NCI-H2081 treated with DMSO at 0.1 percent for 48 hours (cell line): ENCODE results near the gene CERS3.

Source experiments
- DNase-seq: peaks from one replicate; lab custom pipeline; 2025; lab: John Stamatoyannopoulos, UW

The CERS3 gene

GRCh38 chr15:100383302-100384107 lies 145.2 kb downstream of the CERS3 start:
- DNase-seq, result no peak

- DNase-seq, result no peak
These were observed 154.8 kb downstream of the CERS3 start for GRCh38 chr15:100373942-100374341.

- DNase-seq, result no peak
These were observed 155.4 kb downstream of the CERS3 start for GRCh38 chr15:100373120-100373896.

- DNase-seq, result no peak
These were observed 156.0 kb downstream of the CERS3 start for GRCh38 chr15:100372739-100373119.

GRCh38 chr15:100355342-100355741 lies 173.4 kb downstream of the CERS3 start:
- no peak for DNase-seq

- no peak for DNase-seq
These were observed 175.3 kb downstream of the CERS3 start for GRCh38 chr15:100353449-100353848.

- DNase-seq, result no peak
These were observed 178.1 kb downstream of the CERS3 start for GRCh38 chr15:100350434-100351226.
